H9 (cell line): ENCODE results near the gene RCAN2. TPM values are rescaled to one million over a fixed set of nuclear protein-coding genes. Genes with fewer than 3 reads are reported as not detected.

Source experiments
- DNase-seq: peaks from one replicate; pipeline ENCODE4 v3.0.0-alpha.2; 2017
- H2AFZ ChIP-seq: one replicate; pipeline ENCODE4 v1.6.1; 2013; ENCODE audit warnings: mild to moderate bottlenecking, low read length, control low read depth, moderate library complexity
- H2AK5ac ChIP-seq: 2 replicates; pipeline ENCODE4 v1.6.1; 2013; ENCODE audit warnings: low read length, control low read depth, mixed read lengths; ENCODE audit not compliant: insufficient read length
- H2BK120ac ChIP-seq: one replicate; pipeline ENCODE4 v1.6.1; 2013; ENCODE audit warnings: low read depth, mild to moderate bottlenecking, low read length, control low read depth, inconsistent platforms; ENCODE audit not compliant: poor library complexity, severe bottlenecking
- H2BK12ac ChIP-seq: 2 replicates; pipeline ENCODE4 v1.6.1; 2013; ENCODE audit warnings: low read length, control low read depth, mixed read lengths, low read depth; ENCODE audit not compliant: insufficient read length
- H2BK15ac ChIP-seq: 2 replicates; pipeline ENCODE4 v1.6.1; 2013; ENCODE audit warnings: low read depth, low read length, control low read depth
- H2BK20ac ChIP-seq: one replicate; pipeline ENCODE4 v1.6.1; 2013; ENCODE audit warnings: low read depth, mild to moderate bottlenecking, low read length, control low read depth, inconsistent platforms; ENCODE audit not compliant: poor library complexity, severe bottlenecking
- H2BK5ac ChIP-seq: 2 replicates; pipeline ENCODE4 v1.6.1; 2013; ENCODE audit warnings: low read length, control low read depth, mixed read lengths; ENCODE audit not compliant: insufficient read length
- H3K14ac ChIP-seq: 2 replicates; pipeline ENCODE4 v1.6.1; 2013; ENCODE audit warnings: low read length, control low read depth; ENCODE audit not compliant: insufficient read depth
- H3K18ac ChIP-seq: 2 replicates; pipeline ENCODE4 v1.6.1; 2013; ENCODE audit warnings: low read depth, mild to moderate bottlenecking, mixed read lengths, low read length, control low read depth; ENCODE audit not compliant: insufficient read length
- H3K23ac ChIP-seq: 2 replicates; pipeline ENCODE4 v1.6.1; 2013; ENCODE audit warnings: low read length, control low read depth, mixed read lengths, low read depth; ENCODE audit not compliant: insufficient read length
- H3K23me2 ChIP-seq: 2 replicates; pipeline ENCODE4 v1.6.1; 2013; ENCODE audit warnings: low read depth, mild to moderate bottlenecking, mixed read lengths, low read length, control low read depth; ENCODE audit not compliant: insufficient read length, poor library complexity, severe bottlenecking
- H3K27ac ChIP-seq: 2 replicates; pipeline ENCODE4 v1.5.1; 2013; ENCODE audit warnings: low read length, control low read depth, mixed read lengths, low read depth; ENCODE audit not compliant: insufficient read length
- H3K27me3 ChIP-seq: 2 replicates; pipeline ENCODE4 v1.6.1; 2013; ENCODE audit warnings: low read length, control low read depth, inconsistent platforms; ENCODE audit not compliant: insufficient read depth
- H3K4ac ChIP-seq: 2 replicates; pipeline ENCODE4 v1.6.1; 2013; ENCODE audit warnings: low read depth, mild to moderate bottlenecking, control low read depth, inconsistent platforms, low read length, moderate library complexity
- H3K4me1 ChIP-seq: 2 replicates; pipeline ENCODE4 v1.6.1; 2013; ENCODE audit warnings: low read length, control low read depth, inconsistent platforms; ENCODE audit not compliant: insufficient read depth
- H3K4me2 ChIP-seq: 2 replicates; pipeline ENCODE4 v1.6.1; 2013; ENCODE audit warnings: low read length, control low read depth, mixed read lengths; ENCODE audit not compliant: insufficient read length, insufficient read depth
- H3K56ac ChIP-seq: 2 replicates; pipeline ENCODE4 v1.6.1; 2013; ENCODE audit warnings: low read depth, mild to moderate bottlenecking, mixed read lengths, low read length, control low read depth; ENCODE audit not compliant: insufficient read length
- H3K79me1 ChIP-seq: 2 replicates; pipeline ENCODE4 v1.6.1; 2013; ENCODE audit warnings: low read depth, mild to moderate bottlenecking, moderate library complexity, low read length, control low read depth, inconsistent platforms; ENCODE audit not compliant: insufficient read depth, poor library complexity, severe bottlenecking
- H3K79me2 ChIP-seq: 2 replicates; pipeline ENCODE4 v1.6.1; 2013; ENCODE audit warnings: low read length, control low read depth, inconsistent platforms; ENCODE audit not compliant: insufficient read depth
- H3K9ac ChIP-seq: 2 replicates; pipeline ENCODE4 v1.6.1; 2013; ENCODE audit warnings: low read length, control low read depth, mixed read lengths; ENCODE audit not compliant: insufficient read length; ENCODE audit errors: extremely low read depth
- H3K9me3 ChIP-seq: one replicate; pipeline ENCODE4 v1.6.1; 2013; ENCODE audit warnings: low read depth, low read length, inconsistent platforms; ENCODE audit not compliant: control insufficient read depth
- H3T11ph ChIP-seq: one replicate; pipeline ENCODE4 v1.6.1; 2013; ENCODE audit warnings: mild to moderate bottlenecking, low read length, control low read depth, inconsistent platforms
- H4K20me1 ChIP-seq: one replicate; pipeline ENCODE4 v1.6.1; 2013; ENCODE audit not compliant: control insufficient read depth, insufficient read length, insufficient read depth
- H4K5ac ChIP-seq: 2 replicates; pipeline ENCODE4 v1.6.1; 2013; ENCODE audit warnings: low read depth, mild to moderate bottlenecking, mixed read lengths, low read length, control low read depth; ENCODE audit not compliant: insufficient read length
- H4K8ac ChIP-seq: replicated peaks from 2 replicates; pipeline ENCODE4 v1.6.1; 2013; ENCODE audit warnings: low read length, control low read depth, mixed read lengths, low read depth; ENCODE audit not compliant: insufficient read length
- H4K91ac ChIP-seq: 2 replicates; pipeline ENCODE4 v1.6.1; 2013; ENCODE audit warnings: low read depth, mild to moderate bottlenecking, moderate library complexity, mixed read lengths, low read length, control low read depth; ENCODE audit not compliant: insufficient read length
- H3K27ac Mint-ChIP-seq, 3 experiments: 2 replicates in 2 of 3; 3 replicates in 1 of 3; pipeline ENCODE4 v1.8.0; 2020 to 2021; ENCODE audit warnings: mixed read lengths in 3 of 3, mild to moderate bottlenecking in 1 of 3, moderate library complexity in 1 of 3
- H3K27me3 Mint-ChIP-seq: 2 replicates; pipeline ENCODE4 v1.8.0; 2021; ENCODE audit warnings: low read depth, mild to moderate bottlenecking, moderate library complexity, mixed read lengths
- H3K36me3 Mint-ChIP-seq, 3 experiments: 2 replicates in 2 of 3; 3 replicates in 1 of 3; pipeline ENCODE4 v1.8.0; 2020 to 2021; ENCODE audit warnings: low read depth in 3 of 3, mixed read lengths in 3 of 3; ENCODE audit not compliant: insufficient read depth in 1 of 3
- H3K4me1 Mint-ChIP-seq, 2 experiments: 2 replicates each; pipeline ENCODE4 v1.8.0; 2020; ENCODE audit warnings: mixed read lengths in 2 of 2
- H3K4me3 Mint-ChIP-seq, 2 experiments: 2 replicates in 1 of 2; 3 replicates in 1 of 2; pipeline ENCODE4 v1.8.0; 2020 to 2021; ENCODE audit warnings: mild to moderate bottlenecking in 2 of 2, mixed read lengths in 2 of 2, moderate library complexity in 1 of 2
- H3K9me3 Mint-ChIP-seq, 2 experiments: 2 replicates in 1 of 2; 3 replicates in 1 of 2; pipeline ENCODE4 v1.8.0; 2020; ENCODE audit warnings: mild to moderate bottlenecking in 2 of 2, mixed read lengths in 2 of 2, moderate library complexity in 1 of 2
- WGBS: extraction: QIAGEN DNeasy Blood & Tissue Kit; methylation state at CpG from one replicate; pipeline ENCODE4 v1.1.7; 2013; ENCODE audit warnings: missing lambda C conversion rate, low lambda C conversion rate, mixed read lengths; ENCODE audit not compliant: insufficient read length; ENCODE audit errors: extremely low coverage; 5-methylcytosine and 5-hydroxymethylcytosine counted together
- total RNA-seq: library from RNA; stranded (reverse); gene quantifications from 2 replicates; pipeline ENCODE4 v1.2.1, GENCODE V29; 2021
- TF ChIP-seq, protein P1 (sequence below): fragments of 200-600 bp; sonication (generic); conservative IDR thresholded peaks from 3 replicates; pipeline ENCODE4 v1.8.0; 2021; ENCODE audit warnings: antibody characterized with exemption, mild to moderate bottlenecking

RCAN2 gene
- total RNA-seq, 1 experiment from 2014 or later: 3.0 TPM

DNA sequence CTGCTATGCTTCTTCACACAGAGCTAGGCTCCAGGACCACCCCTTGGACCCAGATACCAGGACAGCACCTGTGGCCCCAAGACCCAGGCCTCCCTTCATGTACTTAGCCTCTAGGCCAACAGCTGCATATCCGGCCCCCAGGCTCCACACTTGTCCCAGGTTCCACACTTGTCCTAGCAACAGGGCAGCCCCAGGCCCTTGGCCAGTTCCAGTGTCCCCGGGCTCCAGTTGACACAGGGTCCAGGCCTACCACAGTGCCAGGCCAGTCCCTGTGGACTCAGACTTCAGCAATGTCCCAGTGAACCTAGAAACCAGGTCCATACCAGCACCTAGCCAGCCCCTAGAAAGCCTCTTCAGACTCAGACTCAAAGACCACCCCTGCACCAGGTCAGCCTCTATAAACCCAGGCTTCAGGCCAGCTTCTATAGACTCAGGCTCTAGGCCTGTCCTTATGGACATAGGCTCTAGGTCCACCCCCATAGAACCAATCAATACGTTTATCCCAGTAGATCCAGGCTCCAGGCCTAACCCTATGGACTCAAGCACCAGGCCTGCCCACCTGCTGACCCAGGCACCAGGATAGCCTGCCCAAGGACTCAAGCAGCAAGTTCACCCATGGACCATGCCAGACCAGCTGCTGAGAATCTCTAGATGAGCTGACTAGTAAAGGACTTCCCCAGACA, 46.3 kb downstream of the RCAN2 start:
- no peak overlapping the region for H2BK5ac ChIP-seq
- no peak overlapping the region for H2BK20ac ChIP-seq
- no peak overlapping the region for H3K18ac ChIP-seq
- no peak overlapping the region for H2AFZ ChIP-seq
- no peak for DNase-seq
- H3K9me3 ChIP-seq: no peaks in the 10 kb centered on the region
- no peak overlapping the region for H4K5ac ChIP-seq
- H3T11ph ChIP-seq: no peak overlapping the region
- H3K79me1 ChIP-seq: no peaks in the 10 kb centered on the region
- no peak overlapping the region for H4K8ac ChIP-seq
- no peak overlapping the region for H3K27ac ChIP-seq
- H2AK5ac ChIP-seq: no peak overlapping the region
- no CpG with 5 or more reads among the region's 3 CpGs for WGBS
- H4K20me1 ChIP-seq: no peaks in the 10 kb centered on the region
- Mint-ChIP-seq H3K4me3 (no peak overlapping the region), H3K4me1 (no peaks in the 10 kb centered on the region), H3K27me3 (no peaks in the 10 kb centered on the region; the same call in 1 of the 2 replicates), H3K9me3 (peaks cover 14 to 19% of the 10 kb centered on the region in 2 experiments; a peak in 4 of 5 replicates), H3K36me3 (peaks cover 0 to 12% (median 0%) of the 10 kb centered on the region in 3 experiments; a peak in 2 of 7 replicates), H3K27ac (no peak overlapping the region; a peak in 1 of 7 replicates)
- H3K56ac ChIP-seq: no peak overlapping the region
- no peak overlapping the region for H3K4me2 ChIP-seq
- no peak overlapping the region for H2BK15ac ChIP-seq
- H2BK12ac ChIP-seq: no peak overlapping the region
- H3K14ac ChIP-seq: no peak overlapping the region
- H3K9ac ChIP-seq: no peak overlapping the region
- no peaks in the 10 kb centered on the region for H3K4me1 ChIP-seq
- TF ChIP-seq, protein P1, sequence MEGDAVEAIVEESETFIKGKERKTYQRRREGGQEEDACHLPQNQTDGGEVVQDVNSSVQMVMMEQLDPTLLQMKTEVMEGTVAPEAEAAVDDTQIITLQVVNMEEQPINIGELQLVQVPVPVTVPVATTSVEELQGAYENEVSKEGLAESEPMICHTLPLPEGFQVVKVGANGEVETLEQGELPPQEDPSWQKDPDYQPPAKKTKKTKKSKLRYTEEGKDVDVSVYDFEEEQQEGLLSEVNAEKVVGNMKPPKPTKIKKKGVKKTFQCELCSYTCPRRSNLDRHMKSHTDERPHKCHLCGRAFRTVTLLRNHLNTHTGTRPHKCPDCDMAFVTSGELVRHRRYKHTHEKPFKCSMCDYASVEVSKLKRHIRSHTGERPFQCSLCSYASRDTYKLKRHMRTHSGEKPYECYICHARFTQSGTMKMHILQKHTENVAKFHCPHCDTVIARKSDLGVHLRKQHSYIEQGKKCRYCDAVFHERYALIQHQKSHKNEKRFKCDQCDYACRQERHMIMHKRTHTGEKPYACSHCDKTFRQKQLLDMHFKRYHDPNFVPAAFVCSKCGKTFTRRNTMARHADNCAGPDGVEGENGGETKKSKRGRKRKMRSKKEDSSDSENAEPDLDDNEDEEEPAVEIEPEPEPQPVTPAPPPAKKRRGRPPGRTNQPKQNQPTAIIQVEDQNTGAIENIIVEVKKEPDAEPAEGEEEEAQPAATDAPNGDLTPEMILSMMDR: no peak
- H3K79me2 ChIP-seq: no peaks in the 10 kb centered on the region
- no peak overlapping the region for H2BK120ac ChIP-seq
- H3K23ac ChIP-seq: no peak overlapping the region
- H3K4ac ChIP-seq: no peak overlapping the region
- H3K23me2 ChIP-seq: no peaks in the 10 kb centered on the region
- H3K27me3 ChIP-seq: no peaks in the 10 kb centered on the region
- H4K91ac ChIP-seq: no peak overlapping the region
